ENCODE data around the gene FRY.

DNA sequence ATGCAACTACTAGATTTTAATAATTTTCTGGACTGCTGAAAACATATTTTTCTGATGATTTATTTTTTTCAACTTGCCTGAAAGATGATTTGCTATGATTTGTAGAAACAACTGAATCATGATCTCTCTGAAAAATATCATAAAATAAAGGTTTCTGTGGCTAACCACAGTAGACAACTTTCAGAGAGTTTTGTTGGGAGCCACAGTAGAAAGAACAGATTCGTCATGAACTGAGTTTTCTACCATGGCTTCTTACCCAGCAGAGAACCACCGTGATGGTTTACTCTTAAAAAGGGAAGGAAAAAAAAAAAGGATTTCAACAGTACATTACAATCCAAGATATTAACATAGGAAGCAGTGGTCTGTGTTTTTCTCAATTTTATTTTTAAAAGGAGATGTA lies 265.6 kb downstream of the FRY start:
- TF ChIP-seq TAF1 (IDR thresholded peaks at IDR 0.05; ENCODE audit: borderline replicate concordance, insufficient read depth, low read length) (no peak), POLR2AphosphoS5 (IDR thresholded peaks at IDR 0.05; ENCODE audit: low read depth, low read length) (no peak)
- TF ChIP-seq, protein P1, sequence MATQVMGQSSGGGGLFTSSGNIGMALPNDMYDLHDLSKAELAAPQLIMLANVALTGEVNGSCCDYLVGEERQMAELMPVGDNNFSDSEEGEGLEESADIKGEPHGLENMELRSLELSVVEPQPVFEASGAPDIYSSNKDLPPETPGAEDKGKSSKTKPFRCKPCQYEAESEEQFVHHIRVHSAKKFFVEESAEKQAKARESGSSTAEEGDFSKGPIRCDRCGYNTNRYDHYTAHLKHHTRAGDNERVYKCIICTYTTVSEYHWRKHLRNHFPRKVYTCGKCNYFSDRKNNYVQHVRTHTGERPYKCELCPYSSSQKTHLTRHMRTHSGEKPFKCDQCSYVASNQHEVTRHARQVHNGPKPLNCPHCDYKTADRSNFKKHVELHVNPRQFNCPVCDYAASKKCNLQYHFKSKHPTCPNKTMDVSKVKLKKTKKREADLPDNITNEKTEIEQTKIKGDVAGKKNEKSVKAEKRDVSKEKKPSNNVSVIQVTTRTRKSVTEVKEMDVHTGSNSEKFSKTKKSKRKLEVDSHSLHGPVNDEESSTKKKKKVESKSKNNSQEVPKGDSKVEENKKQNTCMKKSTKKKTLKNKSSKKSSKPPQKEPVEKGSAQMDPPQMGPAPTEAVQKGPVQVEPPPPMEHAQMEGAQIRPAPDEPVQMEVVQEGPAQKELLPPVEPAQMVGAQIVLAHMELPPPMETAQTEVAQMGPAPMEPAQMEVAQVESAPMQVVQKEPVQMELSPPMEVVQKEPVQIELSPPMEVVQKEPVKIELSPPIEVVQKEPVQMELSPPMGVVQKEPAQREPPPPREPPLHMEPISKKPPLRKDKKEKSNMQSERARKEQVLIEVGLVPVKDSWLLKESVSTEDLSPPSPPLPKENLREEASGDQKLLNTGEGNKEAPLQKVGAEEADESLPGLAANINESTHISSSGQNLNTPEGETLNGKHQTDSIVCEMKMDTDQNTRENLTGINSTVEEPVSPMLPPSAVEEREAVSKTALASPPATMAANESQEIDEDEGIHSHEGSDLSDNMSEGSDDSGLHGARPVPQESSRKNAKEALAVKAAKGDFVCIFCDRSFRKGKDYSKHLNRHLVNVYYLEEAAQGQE (IDR thresholded peaks at IDR 0.05; ENCODE audit: insufficient read depth in 1 of 2, low read depth in 2 of 2, low read length in 2 of 2) = no peak
